Measurements from ENCODE around the gene NFAT5. TPM values are rescaled to one million over a fixed set of nuclear protein-coding genes. Genes with fewer than 3 reads are reported as not detected.

NFAT5 gene
- total and polyA plus RNA-seq, 8 donors: 3.7 to 23.6 (median 12.7) TPM

DNA sequence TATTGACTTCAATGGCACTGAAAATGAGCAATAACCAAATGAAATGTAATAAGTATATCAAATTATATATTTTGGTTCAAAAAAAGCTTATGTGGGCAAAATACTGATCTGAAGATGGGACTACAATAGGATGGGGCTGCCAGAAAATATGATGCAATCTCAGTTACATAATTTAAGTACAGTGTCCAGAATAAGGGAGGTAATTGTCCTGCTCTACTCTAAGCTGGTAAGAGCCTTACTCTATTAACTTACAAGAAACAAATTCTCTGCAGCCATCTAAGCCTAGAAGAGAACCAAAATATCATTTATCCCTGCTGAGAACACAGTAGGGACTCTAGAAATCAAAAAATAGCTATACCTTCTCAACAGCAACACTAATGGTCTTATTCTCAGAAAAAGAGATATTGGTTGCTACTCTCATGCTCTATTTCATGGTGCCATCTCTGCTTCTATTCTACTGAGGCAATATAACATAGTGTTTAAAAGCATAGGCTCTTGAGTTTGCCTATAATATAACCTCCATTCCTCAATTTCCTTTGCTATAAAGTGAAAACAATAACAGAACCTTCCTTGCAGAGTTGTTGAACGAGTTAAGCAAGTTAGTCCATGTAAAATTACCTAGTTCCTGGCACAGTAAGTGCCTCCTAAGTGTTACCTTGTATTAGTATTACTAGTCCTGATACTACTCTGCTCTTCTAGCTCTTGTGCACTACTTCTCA, 140.6 kb downstream of the NFAT5 start:
- Histone ChIP-seq H3K9me3 (no peaks in the 10 kb centered on the region), H3K4me1 (peaks cover 9 to 24% (median 17%) of the 10 kb centered on the region in 3 donors), H3K27me3 (no peaks in the 10 kb centered on the region), H3K4me3 (no peak overlapping the region), H3K27ac (no peak overlapping the region), H3K36me3 (no peaks in the 10 kb centered on the region)
- FAIRE-seq: no peak
- ATAC-seq: no peak
- TF ChIP-seq, protein P1, sequence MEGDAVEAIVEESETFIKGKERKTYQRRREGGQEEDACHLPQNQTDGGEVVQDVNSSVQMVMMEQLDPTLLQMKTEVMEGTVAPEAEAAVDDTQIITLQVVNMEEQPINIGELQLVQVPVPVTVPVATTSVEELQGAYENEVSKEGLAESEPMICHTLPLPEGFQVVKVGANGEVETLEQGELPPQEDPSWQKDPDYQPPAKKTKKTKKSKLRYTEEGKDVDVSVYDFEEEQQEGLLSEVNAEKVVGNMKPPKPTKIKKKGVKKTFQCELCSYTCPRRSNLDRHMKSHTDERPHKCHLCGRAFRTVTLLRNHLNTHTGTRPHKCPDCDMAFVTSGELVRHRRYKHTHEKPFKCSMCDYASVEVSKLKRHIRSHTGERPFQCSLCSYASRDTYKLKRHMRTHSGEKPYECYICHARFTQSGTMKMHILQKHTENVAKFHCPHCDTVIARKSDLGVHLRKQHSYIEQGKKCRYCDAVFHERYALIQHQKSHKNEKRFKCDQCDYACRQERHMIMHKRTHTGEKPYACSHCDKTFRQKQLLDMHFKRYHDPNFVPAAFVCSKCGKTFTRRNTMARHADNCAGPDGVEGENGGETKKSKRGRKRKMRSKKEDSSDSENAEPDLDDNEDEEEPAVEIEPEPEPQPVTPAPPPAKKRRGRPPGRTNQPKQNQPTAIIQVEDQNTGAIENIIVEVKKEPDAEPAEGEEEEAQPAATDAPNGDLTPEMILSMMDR (IDR thresholded peaks at IDR 0.05): no peak
- intact Hi-C loops (cut with DNase I): loop anchor here in 1 of 3 donors (10.0 kb wide), 1 partner anchor 48 kb away; the partner anchor contains the start of gene NOB1
- DNase-seq: no peak
- 16 to 23% methylated on average over 1 of the region's 1 CpG for WGBS, 2 donors

DNA sequence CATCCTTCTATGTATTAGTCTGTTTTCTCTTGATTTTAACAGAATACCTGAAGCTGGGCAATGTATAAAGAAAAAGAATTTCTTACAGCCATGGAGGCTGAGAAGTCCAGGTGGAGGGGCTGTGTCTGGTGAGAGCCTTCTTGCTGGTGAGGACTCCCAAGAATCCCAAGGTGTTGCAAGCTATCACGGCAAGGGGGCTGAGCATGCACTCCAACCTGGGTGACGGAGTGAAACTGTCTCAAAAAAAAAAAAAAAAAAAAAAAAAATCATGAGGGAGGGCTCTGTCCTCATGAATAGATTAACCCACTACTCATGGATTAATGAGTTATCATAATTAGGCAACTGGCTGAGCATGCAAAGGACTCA, 141.2 kb downstream of the NFAT5 start:
- intact Hi-C loops (cut with DNase I): loop anchor here in 1 of 3 donors (10.0 kb wide), 1 partner anchor 48 kb away; the partner anchor contains the start of gene NOB1
- FAIRE-seq (no peak), DNase-seq (no peak), ATAC-seq (no peak)
- Histone ChIP-seq H3K4me1 (peaks cover 15 to 23% (median 21%) of the 10 kb centered on the region in 3 donors), H3K4me3 (no peak overlapping the region), H3K9me3 (no peaks in the 10 kb centered on the region), H3K27me3 (no peaks in the 10 kb centered on the region), H3K27ac (no peak overlapping the region), H3K36me3 (no peaks in the 10 kb centered on the region)
- TF ChIP-seq, protein P1 (IDR thresholded peaks at IDR 0.05): no peak
- 92% methylated on average over 2 of the region's 2 CpGs for WGBS, 2 donors

DNA sequence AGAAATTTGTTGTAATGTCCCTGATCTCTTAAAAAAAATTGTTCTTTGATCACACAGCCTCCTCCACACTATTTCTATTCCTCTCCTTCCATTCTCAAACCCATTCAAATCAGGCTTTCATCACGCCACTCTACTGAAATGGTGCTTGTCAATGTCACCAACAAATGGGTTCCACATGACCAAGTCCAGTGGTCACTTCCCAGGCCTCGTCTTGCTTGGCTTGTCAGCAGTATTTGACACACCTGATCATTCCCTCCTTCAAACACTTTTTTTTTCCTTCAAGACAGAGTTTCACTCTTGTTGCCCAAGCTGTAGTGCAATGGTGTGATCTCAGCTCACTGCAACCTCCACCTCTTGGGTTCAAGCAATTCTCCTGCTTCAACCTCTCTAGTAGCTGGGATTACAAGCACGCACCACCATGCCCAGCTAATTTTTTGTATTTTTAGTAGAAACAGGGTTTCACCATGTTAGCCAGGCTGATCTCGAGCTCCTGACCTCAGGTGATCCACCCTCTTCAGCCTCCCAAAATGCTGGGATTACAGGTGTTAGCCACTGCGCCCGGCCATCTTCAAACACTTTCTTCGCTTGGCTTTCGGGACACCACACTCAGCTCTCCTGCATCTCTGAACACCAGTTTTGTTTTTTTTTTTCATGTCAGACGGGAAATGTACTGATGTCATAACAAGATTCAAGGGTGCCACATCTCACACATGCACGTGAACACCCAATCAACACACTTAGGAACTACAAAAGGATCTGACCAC, 142.3 kb downstream of the NFAT5 start:
- WGBS, 2 donors: 87 to 89% methylated on average over 10 of the region's 10 CpGs
- Histone ChIP-seq H3K4me3 (no peak overlapping the region), H3K9me3 (no peaks in the 10 kb centered on the region), H3K4me1 (peaks cover 11 to 30% (median 15%) of the 10 kb centered on the region in 3 donors), H3K27me3 (no peaks in the 10 kb centered on the region), H3K36me3 (no peaks in the 10 kb centered on the region), H3K27ac (no peak overlapping the region)
- DNase-seq (no peak), ATAC-seq (no peak), FAIRE-seq (no peak)
- TF ChIP-seq, protein P1 (IDR thresholded peaks at IDR 0.05): no peak
- intact Hi-C loops (cut with DNase I): loop anchor here in 1 of 3 donors (10.0 kb wide), 1 partner anchor 47 kb away; the partner anchor contains the start of gene NOB1

DNA sequence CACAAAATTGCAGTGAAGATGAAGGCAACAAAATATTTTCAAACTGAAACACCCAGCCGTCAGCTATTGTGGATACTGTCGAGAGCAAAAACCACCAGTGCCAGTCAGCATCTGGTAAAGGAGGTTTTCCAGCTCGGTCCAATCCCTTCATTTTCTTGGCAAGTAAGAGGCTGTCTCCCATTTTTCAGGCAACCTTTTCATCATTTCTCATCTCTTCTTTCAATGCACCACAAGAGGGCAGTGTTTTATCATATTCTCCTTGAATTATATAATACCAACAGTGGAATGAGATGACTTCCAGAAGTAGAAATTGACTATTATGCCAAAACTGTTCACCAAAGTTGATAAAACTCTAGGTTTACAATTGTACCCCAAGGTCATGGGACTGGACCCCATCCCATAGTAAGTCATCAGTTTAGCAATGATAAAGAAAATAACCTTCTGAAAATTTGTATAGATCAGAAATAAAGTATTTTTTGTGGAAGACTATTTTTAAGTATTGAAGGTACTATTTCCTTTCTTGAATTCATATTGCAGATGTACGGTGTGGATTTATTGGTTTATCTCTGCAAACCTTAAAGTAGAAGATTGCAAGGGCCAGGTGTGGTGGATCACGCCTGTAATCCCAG, 143.8 kb downstream of the NFAT5 start:
- no peaks in the 10 kb centered on the region for H3K36me3 ChIP-seq
- intact Hi-C loops (cut with DNase I): loop anchor here in 1 of 3 donors (10.0 kb wide), 1 partner anchor 45 kb away; the partner anchor contains the start of gene NOB1
- peak; percentile 44 to 68 (median 64) for ATAC-seq
- DNase-seq: no peak
- H3K4me1 ChIP-seq: peaks cover 11 to 26% (median 15%) of the 10 kb centered on the region in 3 donors
- no peaks in the 10 kb centered on the region for H3K27me3 ChIP-seq
- TF ChIP-seq, protein P1 (IDR thresholded peaks at IDR 0.05): peak; percentile 45 to 61 (median 56)
- no peak overlapping the region for H3K4me3 ChIP-seq
- WGBS, 2 donors: 21 to 28% methylated on average over 5 of the region's 5 CpGs
- no peak overlapping the region for H3K27ac ChIP-seq
- no peaks in the 10 kb centered on the region for H3K9me3 ChIP-seq
- peak; percentile 32 for FAIRE-seq

Data from pancreas (tissue), 10 donors.